ENCODE measurements around the gene ITPK1.

DNA sequence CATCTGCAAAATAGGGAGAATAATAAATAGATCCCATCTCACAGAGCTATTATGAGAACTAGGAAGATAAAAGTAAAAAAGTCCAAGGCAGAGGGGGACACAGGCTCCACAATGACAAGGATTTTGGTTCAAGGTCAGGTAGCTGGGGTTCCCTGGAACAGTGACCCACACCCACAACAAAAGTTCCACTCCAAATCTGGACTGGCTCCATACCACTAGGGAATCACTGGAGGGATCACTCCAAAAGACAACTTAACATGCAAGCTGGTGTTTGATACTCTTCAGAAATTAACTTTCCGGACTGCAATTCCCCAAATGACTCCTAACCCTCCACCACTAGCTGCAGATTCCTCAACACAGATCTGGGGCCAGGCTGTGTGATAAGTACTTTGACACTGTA, 54.9 kb downstream of the ITPK1 start:
- TF ChIP-seq STAT1 (conservative IDR thresholded peaks at IDR 0.05) = no peak
- no peak for TF ChIP-seq HDAC2 (IDR thresholded peaks at IDR 0.05)
- no peak for TF ChIP-seq EGR1 (IDR thresholded peaks at IDR 0.05; ENCODE audit: borderline replicate concordance in 1 of 2, low read depth in 2 of 2, low read length in 2 of 2)
- no peak for TF ChIP-seq EZH2 (IDR thresholded peaks at IDR 0.05; ENCODE audit: borderline replicate concordance, control insufficient read depth, low read depth, low read length)
- TF ChIP-seq, protein P1, sequence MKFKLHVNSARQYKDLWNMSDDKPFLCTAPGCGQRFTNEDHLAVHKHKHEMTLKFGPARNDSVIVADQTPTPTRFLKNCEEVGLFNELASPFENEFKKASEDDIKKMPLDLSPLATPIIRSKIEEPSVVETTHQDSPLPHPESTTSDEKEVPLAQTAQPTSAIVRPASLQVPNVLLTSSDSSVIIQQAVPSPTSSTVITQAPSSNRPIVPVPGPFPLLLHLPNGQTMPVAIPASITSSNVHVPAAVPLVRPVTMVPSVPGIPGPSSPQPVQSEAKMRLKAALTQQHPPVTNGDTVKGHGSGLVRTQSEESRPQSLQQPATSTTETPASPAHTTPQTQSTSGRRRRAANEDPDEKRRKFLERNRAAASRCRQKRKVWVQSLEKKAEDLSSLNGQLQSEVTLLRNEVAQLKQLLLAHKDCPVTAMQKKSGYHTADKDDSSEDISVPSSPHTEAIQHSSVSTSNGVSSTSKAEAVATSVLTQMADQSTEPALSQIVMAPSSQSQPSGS (IDR thresholded peaks at IDR 0.05; ENCODE audit: low read length) = no peak
- TF ChIP-seq, protein P2, sequence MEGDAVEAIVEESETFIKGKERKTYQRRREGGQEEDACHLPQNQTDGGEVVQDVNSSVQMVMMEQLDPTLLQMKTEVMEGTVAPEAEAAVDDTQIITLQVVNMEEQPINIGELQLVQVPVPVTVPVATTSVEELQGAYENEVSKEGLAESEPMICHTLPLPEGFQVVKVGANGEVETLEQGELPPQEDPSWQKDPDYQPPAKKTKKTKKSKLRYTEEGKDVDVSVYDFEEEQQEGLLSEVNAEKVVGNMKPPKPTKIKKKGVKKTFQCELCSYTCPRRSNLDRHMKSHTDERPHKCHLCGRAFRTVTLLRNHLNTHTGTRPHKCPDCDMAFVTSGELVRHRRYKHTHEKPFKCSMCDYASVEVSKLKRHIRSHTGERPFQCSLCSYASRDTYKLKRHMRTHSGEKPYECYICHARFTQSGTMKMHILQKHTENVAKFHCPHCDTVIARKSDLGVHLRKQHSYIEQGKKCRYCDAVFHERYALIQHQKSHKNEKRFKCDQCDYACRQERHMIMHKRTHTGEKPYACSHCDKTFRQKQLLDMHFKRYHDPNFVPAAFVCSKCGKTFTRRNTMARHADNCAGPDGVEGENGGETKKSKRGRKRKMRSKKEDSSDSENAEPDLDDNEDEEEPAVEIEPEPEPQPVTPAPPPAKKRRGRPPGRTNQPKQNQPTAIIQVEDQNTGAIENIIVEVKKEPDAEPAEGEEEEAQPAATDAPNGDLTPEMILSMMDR (IDR thresholded peaks at IDR 0.05 in 2 of 3, conservative IDR thresholded peaks at IDR 0.05 in 1 of 3; ENCODE audit: control insufficient read depth in 2 of 3, extremely low read depth in 1 of 3, insufficient read depth in 1 of 3, low read depth in 3 of 3, low read length in 3 of 3) = no peak

All from GM12878 (cell line).